ENCODE results near the gene HGF. TPM values are rescaled to one million over a fixed set of nuclear protein-coding genes. Genes with fewer than 3 reads are reported as not detected.
A peak's percentile ranks its signal among the peaks of the same experiment; 100 is the strongest.

Gene HGF
- total and polyA plus RNA-seq, 2 of the 8 experiments (the other 6 are each of a cell fraction or from before 2014, with no cell fraction given): 0.05 to 0.60 TPM

DNA sequence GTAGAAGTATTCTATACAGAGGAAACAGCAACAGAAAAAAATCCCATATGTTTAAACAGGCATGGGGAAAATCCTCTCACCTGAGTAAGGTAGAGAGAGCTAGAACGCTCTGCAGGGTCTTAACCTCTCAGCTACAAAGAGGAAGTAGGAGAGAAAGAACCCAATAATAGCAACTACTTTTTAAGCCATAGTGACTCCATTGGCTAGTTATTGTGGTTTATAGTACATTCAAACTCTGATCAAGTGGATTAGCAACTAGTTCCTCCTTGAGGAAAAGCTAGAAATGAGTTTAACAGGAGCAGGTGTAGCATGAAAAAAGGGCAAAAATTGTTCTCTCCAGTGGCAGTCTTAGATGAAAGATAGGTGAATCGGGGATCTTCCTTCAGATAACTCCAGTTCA is 89.7 kb downstream of the HGF start:
- WGBS, 2 experiments (ENCODE audit: extremely low coverage in 1 of 2, insufficient coverage in 1 of 2, insufficient read length in 1 of 2, insufficient replicate concordance in 2 of 2, low coverage in 1 of 2, low lambda C conversion rate in 2 of 2, missing lambda C conversion rate in 1 of 2): 81% methylated on average over 2 of the region's 2 CpGs; no CpG with 5 or more reads in 1 of the 2 experiments
- Histone ChIP-seq H3K14ac (ENCODE audit: insufficient read length) (no peak overlapping the region), H3K23me2 (ENCODE audit: low read depth, low read length) (no peaks in the 10 kb centered on the region), H2BK120ac (replicated peaks; ENCODE audit: low read depth, low read length) (no peak overlapping the region), H3K4me1 (replicated peaks in 1 of 4; ENCODE audit: control insufficient read depth in 3 of 4, insufficient read depth in 4 of 4, low read length in 3 of 4) (no peaks in the 10 kb centered on the region), H2BK5ac (ENCODE audit: low read depth, low read length) (no peak overlapping the region), H3K9me3 (ENCODE audit: insufficient read depth in 2 of 2, low read depth in 1 of 2, low read length in 1 of 2) (no peaks in the 10 kb centered on the region), H3K79me2 (ENCODE audit: control insufficient read depth in 1 of 2, insufficient read depth in 2 of 2, low read length in 2 of 2) (no peaks in the 10 kb centered on the region), H2AFZ (ENCODE audit: low read length) (peak overlapping the region; percentile 24; the same call in 1 of the 2 replicates), H3K23ac (ENCODE audit: insufficient read length) (no peak overlapping the region), H4K91ac (replicated peaks; ENCODE audit: insufficient read length, low read length) (no peak overlapping the region), H2BK15ac (ENCODE audit: low read length) (no peak overlapping the region), H3K4ac (replicated peaks; ENCODE audit: insufficient read length, low read depth, low read length) (no peak overlapping the region), H3K18ac (ENCODE audit: extremely low read depth, low read length) (no peak overlapping the region), H3K9ac (replicated peaks in 1 of 4; ENCODE audit: extremely low read depth in 1 of 4, low read depth in 3 of 4, low read length in 3 of 4) (no peak overlapping the region), H4K5ac (ENCODE audit: insufficient read length, low read depth, low read length) (no peak overlapping the region), H2BK12ac (ENCODE audit: low read depth, low read length) (no peak overlapping the region), H4K20me1 (replicated peaks in 1 of 2; ENCODE audit: control insufficient read depth in 1 of 2, insufficient read depth in 2 of 2, low read length in 2 of 2) (no peaks in the 10 kb centered on the region), H3K36me3 (ENCODE audit: control insufficient read depth in 2 of 4, insufficient read depth in 4 of 4, low read length in 3 of 4) (no peaks in the 10 kb centered on the region), H2BK20ac (ENCODE audit: low read length) (no peak overlapping the region), H2AK5ac (ENCODE audit: low read depth, low read length) (no peak overlapping the region), H3K27ac (ENCODE audit: low read depth, low read length) (no peak overlapping the region), H3K4me2 (ENCODE audit: insufficient read depth in 1 of 2, low read depth in 2 of 2, low read length in 2 of 2) (no peak overlapping the region), H4K8ac (ENCODE audit: extremely low read depth, insufficient read depth, low read length) (no peak overlapping the region), H3K27me3 (replicated peaks in 1 of 4; ENCODE audit: control insufficient read depth in 3 of 4, extremely low read depth in 1 of 4, insufficient read depth in 3 of 4, low read length in 3 of 4) (no peaks in the 10 kb centered on the region), H3K79me1 (ENCODE audit: low read depth, low read length) (no peaks in the 10 kb centered on the region), H3K4me3 (ENCODE audit: extremely low read depth in 1 of 4, insufficient read depth in 2 of 4, low read depth in 3 of 4, low read length in 4 of 4) (no peak overlapping the region), H3K56ac (replicated peaks; ENCODE audit: insufficient read length, low read depth, low read length) (no peak overlapping the region)
- ChIA-PET POLR2A (ENCODE audit: partially characterized antibody) (no interaction called here), CTCF (ENCODE audit: partially characterized antibody) (interaction anchor here (0.7 to 2.4 kb wide), 4 partner anchors 10 to 15 kb away, joined by 3 to 6 read pairs (median 3); no protein-coding TSS in a partner anchor)
- FAIRE-seq (no peak), DNase-seq (ENCODE audit: low read depth in 1 of 2, low spot score in 2 of 2) (no peak)
- TF ChIP-seq SIX5 (IDR thresholded peaks at IDR 0.05; ENCODE audit: low read depth, low read length) (no peak), ZNF274 (IDR thresholded peaks at IDR 0.05; ENCODE audit: borderline replicate concordance, extremely low read depth, low read length) (no peak), SP4 (IDR thresholded peaks at IDR 0.05; ENCODE audit: low read length) (no peak), BACH1 (IDR thresholded peaks at IDR 0.05; ENCODE audit: low read length) (no peak), TEAD4 (IDR thresholded peaks at IDR 0.05; ENCODE audit: low read depth, low read length) (no peak), KDM5A (IDR thresholded peaks at IDR 0.05; ENCODE audit: low read length) (no peak), YY1 (IDR thresholded peaks at IDR 0.05; ENCODE audit: low read depth, low read length) (no peak), PHF8 (conservative IDR thresholded peaks at IDR 0.05; ENCODE audit: low read depth, low read length) (no peak), SRF (IDR thresholded peaks at IDR 0.05; ENCODE audit: low read depth, low read length) (no peak), TBP (IDR thresholded peaks at IDR 0.05; ENCODE audit: low read depth, low read length) (no peak), RXRA (IDR thresholded peaks at IDR 0.05; ENCODE audit: insufficient read depth, low read depth, low read length) (no peak)
- TF ChIP-seq, protein P1, sequence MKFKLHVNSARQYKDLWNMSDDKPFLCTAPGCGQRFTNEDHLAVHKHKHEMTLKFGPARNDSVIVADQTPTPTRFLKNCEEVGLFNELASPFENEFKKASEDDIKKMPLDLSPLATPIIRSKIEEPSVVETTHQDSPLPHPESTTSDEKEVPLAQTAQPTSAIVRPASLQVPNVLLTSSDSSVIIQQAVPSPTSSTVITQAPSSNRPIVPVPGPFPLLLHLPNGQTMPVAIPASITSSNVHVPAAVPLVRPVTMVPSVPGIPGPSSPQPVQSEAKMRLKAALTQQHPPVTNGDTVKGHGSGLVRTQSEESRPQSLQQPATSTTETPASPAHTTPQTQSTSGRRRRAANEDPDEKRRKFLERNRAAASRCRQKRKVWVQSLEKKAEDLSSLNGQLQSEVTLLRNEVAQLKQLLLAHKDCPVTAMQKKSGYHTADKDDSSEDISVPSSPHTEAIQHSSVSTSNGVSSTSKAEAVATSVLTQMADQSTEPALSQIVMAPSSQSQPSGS (IDR thresholded peaks at IDR 0.05; ENCODE audit: low read length): no peak
- TF ChIP-seq, protein P2, sequence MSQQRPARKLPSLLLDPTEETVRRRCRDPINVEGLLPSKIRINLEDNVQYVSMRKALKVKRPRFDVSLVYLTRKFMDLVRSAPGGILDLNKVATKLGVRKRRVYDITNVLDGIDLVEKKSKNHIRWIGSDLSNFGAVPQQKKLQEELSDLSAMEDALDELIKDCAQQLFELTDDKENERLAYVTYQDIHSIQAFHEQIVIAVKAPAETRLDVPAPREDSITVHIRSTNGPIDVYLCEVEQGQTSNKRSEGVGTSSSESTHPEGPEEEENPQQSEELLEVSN (IDR thresholded peaks at IDR 0.05): no peak
